Tibial nerve (tissue), 4 donors: ENCODE measurements around the gene TRAPPC5. TPM values are rescaled to one million over a fixed set of nuclear protein-coding genes. Genes with fewer than 3 reads are reported as not detected.

Experiments
- DNase-seq, 2 donors: peaks; one replicate each; pipeline ENCODE4 v3.0.0-alpha.2; 2019; ENCODE audit warnings: low spot score in 2 of 2
- H3K27ac ChIP-seq, 4 donors: fragments of 200-600 bp; sonication (generic) in 3 of 4; one replicate each; pipeline ENCODE4 v1.5.1; 2017 to 2019; ENCODE audit warnings: mild to moderate bottlenecking in 1 of 4
- H3K27me3 ChIP-seq, 2 donors: fragments of 200-600 bp; sonication (generic) in 1 of 2; one replicate each; pipeline versions ENCODE4 v1.5.1 to v1.6.0; 2017 to 2019
- H3K36me3 ChIP-seq, 3 donors: fragments of 200-600 bp; sonication (generic); one replicate each; pipeline ENCODE4 v1.5.1; 2018 to 2019
- H3K4me1 ChIP-seq, 4 donors: fragments of 200-600 bp; sonication (generic) in 3 of 4; one replicate each; pipeline ENCODE4 v1.5.1; 2017 to 2019
- H3K4me3 ChIP-seq, 4 donors: fragments of 200-600 bp; sonication (generic) in 3 of 4; one replicate each; pipeline ENCODE4 v1.5.1; 2017 to 2019; ENCODE audit warnings: mild to moderate bottlenecking in 1 of 4, moderate library complexity in 1 of 4
- H3K9me3 ChIP-seq, 4 donors: fragments of 200-600 bp; sonication (generic) in 3 of 4; one replicate each; pipeline ENCODE4 v1.5.1; 2017 to 2019
- CTCF ChIP-seq, 5 experiments: fragments of 200-600 bp in 3 of 5; fragments of 450-650 bp in 2 of 5; sonication (generic) in 3 of 5; IDR thresholded peaks; one replicate each; pipeline ENCODE4 v1.5.1; 2016 to 2019; ENCODE audit warnings: antibody characterized with exemption in 5 of 5, mild to moderate bottlenecking in 3 of 5, moderate library complexity in 2 of 5
- EP300 ChIP-seq, 2 donors: sonication (generic); formaldehyde crosslinking; IDR thresholded peaks; one replicate each; pipeline ENCODE4 v1.6.1; 2017; ENCODE audit warnings: antibody characterized with exemption in 2 of 2, mild to moderate bottlenecking in 1 of 2
- POLR2A ChIP-seq, 2 donors: fragments of 450-650 bp; IDR thresholded peaks; one replicate each; pipeline ENCODE4 v1.6.1; 2017; ENCODE audit warnings: antibody characterized with exemption in 2 of 2, mild to moderate bottlenecking in 2 of 2, moderate library complexity in 2 of 2
- WGBS, 2 donors: methylation state at CpG; one replicate each; pipeline ENCODE4 v1.1.5; 2018; 5-methylcytosine and 5-hydroxymethylcytosine counted together
- total RNA-seq, 4 donors: library from RNA; depleted of rRNA; stranded (reverse); fragments of >200 nt; gene quantifications; one replicate each; pipeline ENCODE4 v1.1.0, GENCODE V29; 2016

Gene TRAPPC5
- total RNA-seq, 4 donors from 2014 or later = 26.9 to 47.5 (median 37.0) TPM

GRCh38 chr19:7715671-7716070 lies 35.0 kb downstream of the TRAPPC5 start:
- no peaks in the 10 kb centered on the region for H3K4me1 ChIP-seq
- H3K27ac ChIP-seq = no peak overlapping the region
- TF ChIP-seq EP300 (IDR thresholded peaks at IDR 0.05) (no peak), POLR2A (IDR thresholded peaks at IDR 0.05) (no peak), CTCF (IDR thresholded peaks at IDR 0.05) (no peak)
- no peak for DNase-seq
- H3K27me3 ChIP-seq = no peaks in the 10 kb centered on the region
- H3K9me3 ChIP-seq = peaks cover 0 to 19% (median 0%) of the 10 kb centered on the region in 4 donors
- H3K36me3 ChIP-seq = no peaks in the 10 kb centered on the region
- 65 to 78% methylated on average over 1 of the region's 1 CpG for WGBS, 2 donors
- H3K4me3 ChIP-seq = no peak overlapping the region

- WGBS, 2 donors = 73 to 84% methylated on average over 1 of the region's 1 CpG
- peaks cover 0 to 19% (median 0%) of the 10 kb centered on the region in 4 donors for H3K9me3 ChIP-seq
- no peaks in the 10 kb centered on the region for H3K4me1 ChIP-seq
- no peak for DNase-seq
- no peaks in the 10 kb centered on the region for H3K36me3 ChIP-seq
- no peak overlapping the region for H3K27ac ChIP-seq
- H3K27me3 ChIP-seq = no peaks in the 10 kb centered on the region
- no peak overlapping the region for H3K4me3 ChIP-seq
- TF ChIP-seq POLR2A (IDR thresholded peaks at IDR 0.05) (no peak), CTCF (IDR thresholded peaks at IDR 0.05) (no peak), EP300 (IDR thresholded peaks at IDR 0.05) (no peak)
Measured at GRCh38 chr19:7716762-7717161, 36.1 kb downstream of the TRAPPC5 start.

- WGBS, 2 donors = 57 to 65% methylated on average over 8 of the region's 8 CpGs
- Histone ChIP-seq H3K4me3 (no peak overlapping the region), H3K27me3 (no peaks in the 10 kb centered on the region), H3K4me1 (no peaks in the 10 kb centered on the region), H3K36me3 (no peaks in the 10 kb centered on the region), H3K27ac (no peak overlapping the region), H3K9me3 (peaks cover 0 to 19% (median 0%) of the 10 kb centered on the region in 4 donors)
- DNase-seq = no peak
- TF ChIP-seq POLR2A (IDR thresholded peaks at IDR 0.05) (no peak), EP300 (IDR thresholded peaks at IDR 0.05) (no peak), CTCF (IDR thresholded peaks at IDR 0.05) (no peak)
Measured at GRCh38 chr19:7718668-7719067, 38.0 kb downstream of the TRAPPC5 start.

- TF ChIP-seq CTCF (IDR thresholded peaks at IDR 0.05) (no peak), POLR2A (IDR thresholded peaks at IDR 0.05) (no peak), EP300 (IDR thresholded peaks at IDR 0.05) (no peak)
- no peaks in the 10 kb centered on the region for H3K27me3 ChIP-seq
- H3K27ac ChIP-seq = no peak overlapping the region
- no peaks in the 10 kb centered on the region for H3K36me3 ChIP-seq
- H3K4me3 ChIP-seq = no peak overlapping the region
- DNase-seq = no peak
- WGBS, 2 donors = 71 to 87% methylated on average over 6 of the region's 6 CpGs
- no peaks in the 10 kb centered on the region for H3K4me1 ChIP-seq
- peaks cover 0 to 19% (median 0%) of the 10 kb centered on the region in 4 donors for H3K9me3 ChIP-seq
Measured at GRCh38 chr19:7720351-7720750, 39.7 kb downstream of the TRAPPC5 start.

- TF ChIP-seq POLR2A (IDR thresholded peaks at IDR 0.05) = no peak
- TF ChIP-seq CTCF (IDR thresholded peaks at IDR 0.05) = no peak
- TF ChIP-seq EP300 (IDR thresholded peaks at IDR 0.05) = no peak
- DNase-seq = no peak
- 61 to 63% methylated on average over 5 of the region's 5 CpGs for WGBS, 2 donors
- Histone ChIP-seq H3K27me3 (no peaks in the 10 kb centered on the region), H3K27ac (no peak overlapping the region), H3K4me1 (no peaks in the 10 kb centered on the region), H3K36me3 (no peaks in the 10 kb centered on the region), H3K4me3 (no peak overlapping the region), H3K9me3 (peaks cover 0 to 8% (median 0%) of the 10 kb centered on the region in 4 donors)
Measured at GRCh38 chr19:7722231-7722651, 41.6 kb downstream of the TRAPPC5 start.
